Smooth muscle cell (in vitro differentiated cells): ENCODE results near the gene MRPL49. TPM values are rescaled to one million over a fixed set of nuclear protein-coding genes. Genes with fewer than 3 reads are reported as not detected.
A peak's percentile ranks its signal among the peaks of the same experiment; 100 is the strongest.

ENCODE experiments used
- DNase-seq: peaks from one replicate; lab custom pipeline; 2025; ENCODE audit not compliant: unreplicated experiment; lab: John Stamatoyannopoulos, UW
- H2AFZ ChIP-seq: fragments of 200-600 bp; sonication (generic); 2 replicates; pipeline ENCODE4 v1.6.0; 2016; ENCODE audit warnings: antibody characterized with exemption, low read depth, mild to moderate bottlenecking
- H3F3A ChIP-seq: fragments of 200-600 bp; sonication (generic); 2 replicates; pipeline ENCODE4 v1.6.0; 2017; ENCODE audit warnings: antibody characterized with exemption, low read depth
- H3K27ac ChIP-seq: fragments of 200-600 bp; sonication (generic); 2 replicates; pipeline ENCODE4 v1.5.1; 2016; ENCODE audit warnings: low read depth, mild to moderate bottlenecking
- H3K27me3 ChIP-seq: fragments of 200-600 bp; sonication (generic); 2 replicates; pipeline ENCODE4 v1.6.1; 2016; ENCODE audit warnings: low read depth, mild to moderate bottlenecking
- H3K36me3 ChIP-seq: fragments of 200-600 bp; sonication (generic); 2 replicates; pipeline ENCODE4 v1.5.1; 2016; ENCODE audit warnings: low read depth
- H3K4me1 ChIP-seq: fragments of 200-600 bp; sonication (generic); 2 replicates; pipeline ENCODE4 v1.5.1; 2016; ENCODE audit warnings: low read depth
- H3K4me2 ChIP-seq: fragments of 200-600 bp; sonication (generic); 2 replicates; pipeline ENCODE4 v1.6.0; 2016; ENCODE audit warnings: mild to moderate bottlenecking
- H3K4me3 ChIP-seq: fragments of 200-600 bp; sonication (generic); 2 replicates; pipeline ENCODE4 v1.5.1; 2016; ENCODE audit warnings: mild to moderate bottlenecking
- H3K79me2 ChIP-seq: fragments of 200-600 bp; sonication (generic); 2 replicates; pipeline ENCODE4 v1.6.0; 2016; ENCODE audit warnings: low read depth, mild to moderate bottlenecking
- H3K9ac ChIP-seq: fragments of 200-600 bp; sonication (generic); 2 replicates; pipeline ENCODE4 v1.6.0; 2016; ENCODE audit warnings: low read depth
- H3K9me3 ChIP-seq: fragments of 200-600 bp; sonication (generic); replicated peaks from 2 replicates; pipeline ENCODE4 v1.5.1; 2016; ENCODE audit warnings: low read depth
- H4K20me1 ChIP-seq: fragments of 200-600 bp; sonication (generic); 2 replicates; pipeline ENCODE4 v1.6.0; 2016; ENCODE audit warnings: low read depth
- WGBS: methylation state at CpG from one replicate; pipeline ENCODE4 v1.1.7; 2016; ENCODE audit warnings: low lambda C conversion rate; 5-methylcytosine and 5-hydroxymethylcytosine counted together
- polyA plus RNA-seq: library from polyadenylated mRNA; unstranded; fragments of >200 nt; fragmentation: Nextera tagmentation; extraction: Ambion mirVana; gene quantifications from 2 replicates; pipeline ENCODE4 v1.2.1, GENCODE V29; 2016
- total RNA-seq: library from RNA; depleted of rRNA; stranded (reverse); fragments of >200 nt; gene quantifications from 2 replicates; pipeline ENCODE4 v1.2.3, GENCODE V29; 2014
- TF ChIP-seq, protein P1 (sequence below): fragments of 200-600 bp; sonication (generic); IDR thresholded peaks from 2 replicates; pipeline ENCODE4 v1.5.1; 2017; ENCODE audit warnings: borderline replicate concordance, mild to moderate bottlenecking, antibody characterized with exemption; ENCODE audit not compliant: insufficient read depth, poor library complexity, severe bottlenecking

MRPL49 gene
- total and polyA plus RNA-seq, 2 experiments from 2014 or later: 43.0 to 55.4 TPM

DNA sequence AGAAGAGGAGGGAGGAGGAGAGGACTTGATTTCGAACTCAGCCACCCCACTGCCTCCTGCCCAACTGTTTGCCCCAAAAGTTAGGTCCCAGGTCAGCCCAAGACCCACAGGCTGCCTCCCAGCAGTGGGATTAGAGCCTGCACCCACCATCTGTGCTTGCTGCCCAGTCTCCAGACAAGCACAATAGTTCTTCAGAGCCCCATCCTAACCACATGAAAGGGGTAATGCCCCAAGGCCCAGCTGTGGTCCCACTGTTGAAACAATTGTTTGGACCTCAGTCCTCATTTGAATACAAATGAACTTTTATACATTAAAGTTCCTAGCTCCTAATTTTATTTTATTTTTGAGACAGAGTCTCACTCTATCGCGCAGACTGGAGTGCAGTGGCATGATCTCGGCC is 31.5 kb upstream of the MRPL49 start:
- Histone ChIP-seq H3K79me2 (peaks cover under 1% of the 10 kb centered on the region), H4K20me1 (no peaks in the 10 kb centered on the region), H3K9me3 (no peaks in the 10 kb centered on the region), H2AFZ (no peak overlapping the region), H3K27me3 (no peaks in the 10 kb centered on the region), H3K9ac (no peak overlapping the region), H3K4me2 (no peak overlapping the region), H3F3A (no peaks in the 10 kb centered on the region), H3K4me1 (no peaks in the 10 kb centered on the region), H3K27ac (no peak overlapping the region), H3K36me3 (no peaks in the 10 kb centered on the region), H3K4me3 (no peak overlapping the region)
- no peak for DNase-seq
- 96% methylated on average over 4 of the region's 4 CpGs for WGBS
- TF ChIP-seq, protein P1, sequence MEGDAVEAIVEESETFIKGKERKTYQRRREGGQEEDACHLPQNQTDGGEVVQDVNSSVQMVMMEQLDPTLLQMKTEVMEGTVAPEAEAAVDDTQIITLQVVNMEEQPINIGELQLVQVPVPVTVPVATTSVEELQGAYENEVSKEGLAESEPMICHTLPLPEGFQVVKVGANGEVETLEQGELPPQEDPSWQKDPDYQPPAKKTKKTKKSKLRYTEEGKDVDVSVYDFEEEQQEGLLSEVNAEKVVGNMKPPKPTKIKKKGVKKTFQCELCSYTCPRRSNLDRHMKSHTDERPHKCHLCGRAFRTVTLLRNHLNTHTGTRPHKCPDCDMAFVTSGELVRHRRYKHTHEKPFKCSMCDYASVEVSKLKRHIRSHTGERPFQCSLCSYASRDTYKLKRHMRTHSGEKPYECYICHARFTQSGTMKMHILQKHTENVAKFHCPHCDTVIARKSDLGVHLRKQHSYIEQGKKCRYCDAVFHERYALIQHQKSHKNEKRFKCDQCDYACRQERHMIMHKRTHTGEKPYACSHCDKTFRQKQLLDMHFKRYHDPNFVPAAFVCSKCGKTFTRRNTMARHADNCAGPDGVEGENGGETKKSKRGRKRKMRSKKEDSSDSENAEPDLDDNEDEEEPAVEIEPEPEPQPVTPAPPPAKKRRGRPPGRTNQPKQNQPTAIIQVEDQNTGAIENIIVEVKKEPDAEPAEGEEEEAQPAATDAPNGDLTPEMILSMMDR: no peak

DNA sequence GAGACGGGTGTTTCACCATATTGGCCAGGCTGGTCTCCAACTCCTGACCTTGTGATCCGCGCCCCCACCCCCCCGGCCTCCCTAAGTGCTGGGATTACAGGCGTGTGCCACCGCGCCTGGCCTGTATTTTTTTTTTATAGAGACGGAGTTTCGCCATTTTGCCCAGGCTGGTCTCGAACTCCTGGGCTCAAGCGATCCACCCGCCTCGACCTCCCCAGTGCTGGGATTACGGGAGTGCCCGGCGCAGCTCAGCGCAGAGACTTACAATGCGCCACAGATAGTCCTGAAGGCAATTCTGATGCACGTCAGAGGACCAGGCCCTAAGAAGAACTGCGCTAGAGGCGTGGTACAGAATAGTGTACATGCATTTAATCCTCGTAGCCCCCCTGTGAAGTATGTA is 26.7 kb upstream of the MRPL49 start:
- no peak for DNase-seq
- peaks cover 5% of the 10 kb centered on the region for H3K4me1 ChIP-seq
- no peak overlapping the region for H2AFZ ChIP-seq
- TF ChIP-seq, protein P1: no peak
- H3K9me3 ChIP-seq: no peaks in the 10 kb centered on the region
- no peak overlapping the region for H3K9ac ChIP-seq
- no peak overlapping the region for H3K27ac ChIP-seq
- no peaks in the 10 kb centered on the region for H3K36me3 ChIP-seq
- H4K20me1 ChIP-seq: peaks cover 4% of the 10 kb centered on the region
- H3F3A ChIP-seq: no peaks in the 10 kb centered on the region
- H3K79me2 ChIP-seq: peaks cover 16% of the 10 kb centered on the region
- no peak overlapping the region for H3K4me2 ChIP-seq
- H3K4me3 ChIP-seq: no peak overlapping the region
- H3K27me3 ChIP-seq: no peaks in the 10 kb centered on the region
- 94% methylated on average over 22 of the region's 22 CpGs for WGBS

GRCh38 chr11:65095974-65096806 is 25.9 kb upstream of the MRPL49 start, which contains the start of gene VPS51:
VPS51 (plus strand) TSS chr11:65096214; CDS start chr11:65096251, 37 bp downstream.
- peak within 1 kb of the TSS; percentile 90 for H3K9ac ChIP-seq
- H3F3A ChIP-seq: no peaks in the 10 kb centered on the region
- H3K4me1 ChIP-seq: peaks cover 5% of the 10 kb centered on the region
- no peaks in the 10 kb centered on the region for H3K9me3 ChIP-seq
- H3K27ac ChIP-seq: peak within 1 kb of the TSS; percentile 72
- no peaks in the 10 kb centered on the region for H3K27me3 ChIP-seq
- peak within 1 kb of the TSS; percentile 99 for H3K4me3 ChIP-seq
- peaks cover 4% of the 10 kb centered on the region for H4K20me1 ChIP-seq
- WGBS: 2% methylated on average over 39 of the region's 52 CpGs
- peaks cover 21% of the 10 kb centered on the region for H3K79me2 ChIP-seq
- H3K4me2 ChIP-seq: peak within 1 kb of the TSS; percentile 97
- DNase-seq: peak; percentile 37
- H3K36me3 ChIP-seq: no peaks in the 10 kb centered on the region
- H2AFZ ChIP-seq: no peak within 1 kb of the TSS
- TF ChIP-seq, protein P1: no peak
